NCI-H1694 (cell line): ENCODE results near the gene GPR162.

Experiments used
- DNase-seq: peaks from one replicate; lab custom pipeline; 2025; lab: John Stamatoyannopoulos, UW

The GPR162 gene

DNA sequence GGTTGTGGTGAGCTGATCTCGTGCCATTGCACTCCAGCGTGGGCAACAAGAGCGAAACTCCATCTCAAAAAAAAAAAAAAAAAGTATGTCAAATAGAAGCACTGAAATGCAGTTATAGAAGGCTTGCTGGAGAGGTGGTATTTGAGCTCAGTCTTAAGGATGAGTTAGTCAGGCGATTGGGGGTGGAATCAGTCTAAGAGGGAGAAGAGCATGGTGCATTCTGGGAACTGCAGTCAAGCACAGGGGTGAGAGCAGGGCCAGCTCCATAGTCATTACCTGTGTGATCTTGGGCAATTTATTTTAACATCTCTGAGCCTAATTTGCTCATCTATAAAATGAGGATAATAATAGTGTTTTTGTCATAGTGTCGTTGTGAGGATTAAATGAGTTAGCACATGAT lies 13.3 kb downstream of the GPR162 start:
- no peak for DNase-seq

DNA sequence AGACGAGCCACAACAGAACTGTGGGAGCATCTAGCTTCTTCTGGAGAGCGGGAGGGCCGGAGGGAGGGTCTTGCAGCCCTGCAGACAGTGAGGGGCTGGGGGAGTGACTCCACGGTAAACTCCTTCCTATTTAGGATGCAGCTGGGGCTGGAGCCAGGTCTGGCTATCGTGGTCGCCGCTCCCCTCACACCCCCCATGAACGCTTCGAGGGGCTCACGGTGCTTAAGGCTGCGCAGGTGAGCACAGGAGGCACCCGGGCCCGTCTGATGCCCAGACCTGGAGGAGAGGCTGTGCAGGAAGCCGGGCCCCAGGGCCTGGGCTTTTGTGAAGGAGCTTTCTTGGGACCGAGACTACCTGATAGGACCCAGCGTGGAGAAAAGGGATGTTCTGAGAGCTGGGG lies 15.2 kb downstream of the GPR162 start:
- no peak for DNase-seq

DNA sequence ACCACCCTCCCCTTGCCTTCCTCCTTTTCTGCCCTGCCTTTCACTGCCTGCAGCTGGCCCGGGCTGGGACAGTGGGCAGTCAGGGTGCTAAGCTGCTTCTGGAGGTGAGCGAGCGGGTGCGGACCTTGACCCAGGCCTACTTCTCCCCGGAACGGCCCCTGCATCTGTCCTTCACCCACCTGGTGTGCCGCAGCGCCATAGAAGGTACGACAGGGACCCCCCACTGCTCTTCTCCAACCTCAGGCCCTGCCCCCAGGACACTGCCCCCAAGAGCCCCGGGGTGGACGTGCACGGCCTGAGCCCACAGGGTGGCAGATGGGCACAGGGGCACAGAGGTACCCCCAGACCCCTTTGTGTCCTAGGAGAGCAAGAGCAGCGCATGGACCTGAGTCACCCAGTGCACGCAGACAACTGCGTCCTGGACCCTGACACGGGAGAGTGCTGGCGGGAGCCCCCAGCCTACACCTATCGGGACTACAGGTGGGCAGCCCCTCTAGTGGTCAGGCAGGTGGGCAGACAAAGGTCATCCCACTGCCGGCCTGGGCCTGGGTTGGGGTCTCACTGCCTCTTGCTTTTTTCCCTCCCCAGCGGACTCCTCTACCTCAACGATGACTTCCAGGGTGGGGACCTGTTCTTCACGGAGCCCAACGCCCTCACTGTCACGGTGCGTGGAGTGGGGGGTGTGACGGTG lies 15.9 kb downstream of the GPR162 start:
- no peak for DNase-seq

DNA sequence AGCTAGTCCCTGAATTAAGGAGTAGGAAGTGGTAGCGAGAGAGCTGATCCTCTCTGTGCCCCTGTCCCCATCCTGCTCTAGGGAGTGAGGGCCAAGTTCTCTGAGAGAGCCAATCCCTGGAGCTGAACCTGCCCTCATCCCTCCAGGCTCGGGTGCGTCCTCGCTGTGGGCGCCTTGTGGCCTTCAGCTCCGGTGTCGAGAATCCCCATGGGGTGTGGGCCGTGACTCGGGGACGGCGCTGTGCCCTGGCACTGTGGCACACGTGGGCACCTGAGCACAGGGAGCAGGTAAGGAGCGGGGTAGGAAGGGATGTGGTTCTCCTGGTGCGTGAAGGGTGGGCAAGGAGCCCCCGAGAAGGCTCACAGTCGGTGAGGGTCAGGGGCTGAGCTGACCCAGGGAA lies 17.2 kb downstream of the GPR162 start:
- DNase-seq, result no peak

DNA sequence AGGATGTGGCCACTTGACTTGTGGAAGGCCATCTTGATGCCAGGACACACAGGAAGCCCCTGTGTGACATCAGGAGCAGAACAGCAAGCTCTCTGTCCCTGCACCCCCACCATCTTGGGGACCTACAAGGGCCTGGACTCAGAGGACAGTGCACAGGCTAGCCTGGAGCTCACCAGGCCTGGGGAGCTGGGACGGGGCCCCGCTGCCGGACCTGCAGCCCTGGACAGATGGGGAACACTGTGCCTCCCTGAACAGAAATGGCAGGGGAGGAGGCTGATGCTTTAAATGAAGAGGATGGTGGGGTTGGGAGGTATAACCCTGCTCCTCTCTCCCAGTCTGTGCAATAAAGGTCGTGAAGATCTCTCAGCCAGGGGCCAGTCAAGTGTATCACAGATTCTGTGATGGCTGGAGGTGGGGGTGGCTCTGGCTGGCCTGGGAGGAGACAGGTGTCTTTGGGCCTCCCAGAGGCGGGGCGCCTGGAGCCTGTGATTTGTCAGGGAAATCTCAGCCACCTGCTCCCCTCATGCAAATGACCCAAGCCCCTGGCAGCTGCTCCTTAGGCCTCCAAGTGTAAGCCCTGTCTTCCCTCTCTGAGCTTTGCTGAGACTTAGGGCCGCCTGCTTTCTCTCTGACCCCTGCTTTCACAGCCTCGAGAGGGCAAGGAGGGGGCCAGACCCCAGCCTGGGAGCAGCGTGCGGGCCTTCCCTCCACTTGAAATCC lies 18.0 kb downstream of the GPR162 start:
- DNase-seq, result no peak

DNA sequence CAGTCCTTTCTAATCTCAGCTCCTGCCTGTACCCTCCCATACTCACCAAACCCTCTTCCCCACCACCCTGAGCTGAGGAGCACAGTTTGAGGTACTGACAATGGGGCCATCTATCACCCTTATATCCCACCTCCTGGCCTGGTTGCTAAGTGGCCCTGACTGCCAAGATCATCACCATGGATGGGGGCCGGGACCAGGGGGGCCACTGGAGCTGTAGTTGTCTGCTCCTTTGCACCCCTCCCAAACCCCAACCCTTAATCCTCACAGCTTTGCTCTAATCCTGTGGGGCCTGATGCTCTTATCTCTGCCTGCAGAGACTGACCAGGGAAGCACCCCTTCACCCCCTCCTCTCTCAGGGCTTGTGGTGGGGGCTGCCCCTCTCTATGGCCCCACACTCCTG lies 18.7 kb downstream of the GPR162 start:
- DNase-seq, result no peak

DNA sequence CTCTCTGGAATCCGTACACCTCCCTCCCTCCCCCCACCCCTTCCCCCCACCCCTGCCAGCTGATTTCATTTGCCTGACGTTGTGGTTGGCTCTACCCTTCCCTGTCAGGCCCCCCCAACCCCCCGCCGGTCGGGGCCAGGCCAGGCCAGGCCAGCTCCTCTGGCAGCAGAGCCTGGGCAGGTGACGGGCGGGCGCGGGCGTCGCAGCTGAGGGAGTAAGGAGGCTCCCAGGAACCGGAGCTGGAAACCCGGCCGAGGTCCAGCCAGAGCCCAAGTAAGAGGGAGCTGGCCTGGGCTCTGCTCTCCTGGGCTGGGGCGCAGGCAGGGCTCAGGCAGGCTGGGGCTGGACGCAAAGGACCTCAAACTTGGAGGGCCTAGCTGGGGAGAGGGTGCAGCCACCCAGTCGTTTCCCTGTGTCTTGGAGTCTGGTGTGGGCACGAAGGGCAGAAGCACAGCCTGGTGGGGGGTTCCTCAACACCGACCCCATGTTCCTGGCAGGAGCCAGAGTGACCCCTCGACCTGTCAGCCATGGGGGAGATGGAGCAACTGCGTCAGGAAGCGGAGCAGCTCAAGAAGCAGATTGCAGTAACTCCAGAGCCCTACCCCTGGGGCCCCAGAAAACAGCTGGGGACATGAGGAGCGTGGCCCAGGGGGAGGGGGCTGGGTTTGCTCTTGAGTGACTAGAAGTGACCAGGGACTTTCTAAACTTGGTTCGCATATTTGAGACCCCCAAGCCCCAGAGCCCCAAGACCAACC lies 19.3 kb downstream of the GPR162 start, which contains the start of gene GNB3:
TSS of gene GNB3 (plus strand) at position 165 of the 755 bp plus-strand sequence. CDS start at position 528, 363 bp downstream.
- no peak for DNase-seq

DNA sequence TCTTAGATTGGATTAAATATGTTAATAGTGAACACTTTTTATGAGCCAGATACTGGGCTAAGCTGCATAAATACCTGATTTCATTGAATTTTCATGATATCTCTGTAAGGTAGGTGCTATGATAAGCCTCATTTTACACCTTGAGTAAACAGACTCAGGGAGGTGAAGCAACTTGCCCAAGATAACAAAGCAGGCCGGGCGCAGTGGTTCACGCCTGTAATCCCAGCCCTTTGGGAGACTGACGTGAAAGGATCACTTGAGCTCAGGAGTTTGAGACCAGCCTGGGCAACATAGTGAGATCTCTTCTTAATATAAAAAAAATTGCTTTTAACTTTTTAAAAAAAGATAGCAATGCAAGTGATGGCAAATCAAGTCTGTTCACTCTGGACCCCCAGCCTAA lies 20.5 kb downstream of the GPR162 start:
- no peak for DNase-seq

DNA sequence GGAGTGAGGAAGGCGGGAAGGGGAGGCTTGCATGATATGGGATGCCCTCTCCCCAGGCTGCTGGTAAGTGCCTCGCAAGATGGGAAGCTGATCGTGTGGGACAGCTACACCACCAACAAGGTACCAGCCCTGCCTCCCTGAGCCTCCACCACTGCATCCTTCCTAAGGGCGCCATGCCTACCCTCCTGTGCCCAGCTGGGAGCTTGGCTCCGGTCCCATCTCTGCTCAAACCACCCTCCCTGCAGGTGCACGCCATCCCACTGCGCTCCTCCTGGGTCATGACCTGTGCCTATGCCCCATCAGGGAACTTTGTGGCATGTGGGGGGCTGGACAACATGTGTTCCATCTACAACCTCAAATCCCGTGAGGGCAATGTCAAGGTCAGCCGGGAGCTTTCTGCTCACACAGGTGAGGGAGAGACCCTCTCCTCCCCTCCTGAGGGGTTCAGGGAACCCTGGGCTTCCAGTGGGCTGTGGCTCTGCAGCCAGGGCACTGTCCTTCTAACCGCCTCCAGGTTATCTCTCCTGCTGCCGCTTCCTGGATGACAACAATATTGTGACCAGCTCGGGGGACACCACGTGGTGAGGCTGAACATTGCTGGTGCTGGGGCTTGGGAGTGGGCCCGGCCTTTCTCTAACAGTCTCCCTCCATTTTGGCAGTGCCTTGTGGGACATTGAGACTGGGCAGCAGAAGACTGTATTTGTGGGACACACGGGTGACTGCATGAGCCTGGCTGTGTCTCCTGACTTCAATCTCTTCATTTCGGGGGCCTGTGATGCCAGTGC lies 21.7 kb downstream of the GPR162 start:
- DNase-seq, result no peak

DNA sequence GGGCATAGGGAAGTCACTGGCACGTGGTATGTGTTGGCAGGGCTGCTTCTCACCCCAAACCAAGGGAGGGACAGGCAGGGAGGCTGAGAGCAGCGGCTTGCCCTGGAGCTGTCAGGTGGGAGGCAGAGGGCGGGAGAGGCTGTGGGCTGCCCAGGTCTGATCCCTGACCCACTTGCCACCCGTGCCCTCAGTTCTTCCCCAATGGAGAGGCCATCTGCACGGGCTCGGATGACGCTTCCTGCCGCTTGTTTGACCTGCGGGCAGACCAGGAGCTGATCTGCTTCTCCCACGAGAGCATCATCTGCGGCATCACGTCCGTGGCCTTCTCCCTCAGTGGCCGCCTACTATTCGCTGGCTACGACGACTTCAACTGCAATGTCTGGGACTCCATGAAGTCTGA lies 23.8 kb downstream of the GPR162 start:
- DNase-seq, result no peak

DNA sequence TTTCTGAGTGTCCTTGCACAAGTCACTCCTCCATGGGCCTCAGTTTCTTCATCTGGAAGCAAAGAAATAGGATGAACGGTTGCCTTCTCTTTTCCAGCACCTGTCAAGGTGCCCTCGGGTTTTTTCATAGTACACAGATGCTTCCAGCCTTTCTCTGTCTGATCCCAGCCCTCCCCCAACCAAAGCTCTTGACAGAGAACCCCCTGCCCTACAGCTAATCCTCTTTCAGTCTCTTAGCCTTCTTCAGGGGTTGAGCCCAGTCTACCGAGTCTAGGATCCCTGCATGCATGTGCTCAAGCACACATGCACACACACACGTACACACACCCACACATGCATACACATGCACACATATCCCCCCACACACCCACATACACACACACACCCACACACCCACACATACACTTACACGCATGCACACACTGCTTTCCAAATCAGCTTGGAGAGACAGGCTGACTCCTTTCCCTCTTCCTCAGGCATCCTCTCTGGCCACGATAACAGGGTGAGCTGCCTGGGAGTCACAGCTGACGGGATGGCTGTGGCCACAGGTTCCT lies 24.8 kb downstream of the GPR162 start:
- DNase-seq, result no peak

DNA sequence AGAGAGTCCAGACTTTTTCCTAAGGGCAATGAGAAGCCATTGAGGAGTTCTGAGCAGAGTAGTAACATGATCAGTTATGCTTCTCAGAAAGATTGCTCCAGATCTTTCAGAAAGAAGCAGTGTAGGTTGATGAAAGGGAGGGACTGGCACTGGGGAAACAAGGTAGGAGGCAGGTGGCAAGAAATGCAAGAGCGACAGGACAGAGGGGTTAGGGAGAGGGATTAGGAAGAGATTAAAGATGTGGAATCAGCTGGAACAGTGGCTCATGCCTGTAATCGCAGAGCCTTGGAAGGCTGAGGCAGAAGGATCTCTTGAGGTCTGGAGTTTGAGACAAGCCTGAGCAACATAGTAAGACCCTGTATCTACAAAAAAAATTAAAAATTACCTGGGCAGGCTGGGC lies 26.1 kb downstream of the GPR162 start:
- no peak for DNase-seq

DNA sequence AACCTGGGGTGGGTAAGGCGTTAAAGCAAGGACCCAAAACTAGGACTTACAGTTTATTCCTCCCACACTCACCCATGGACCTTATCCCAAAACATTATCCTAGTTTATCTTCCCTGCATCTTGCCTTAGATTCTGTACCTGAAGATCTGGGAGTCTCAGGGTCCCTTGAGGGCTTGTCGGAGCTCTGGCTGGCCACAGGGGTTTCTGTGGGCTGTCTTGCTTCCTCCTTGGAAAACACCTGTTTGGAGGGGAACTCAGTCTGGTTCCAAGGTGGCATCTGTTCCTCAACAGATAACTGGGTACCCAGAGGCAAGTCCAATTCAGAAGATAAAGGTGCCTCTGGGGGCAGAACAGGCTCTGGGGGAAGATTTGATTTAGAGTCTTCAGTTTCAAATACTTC lies 27.8 kb downstream of the GPR162 start:
- no peak for DNase-seq

DNA sequence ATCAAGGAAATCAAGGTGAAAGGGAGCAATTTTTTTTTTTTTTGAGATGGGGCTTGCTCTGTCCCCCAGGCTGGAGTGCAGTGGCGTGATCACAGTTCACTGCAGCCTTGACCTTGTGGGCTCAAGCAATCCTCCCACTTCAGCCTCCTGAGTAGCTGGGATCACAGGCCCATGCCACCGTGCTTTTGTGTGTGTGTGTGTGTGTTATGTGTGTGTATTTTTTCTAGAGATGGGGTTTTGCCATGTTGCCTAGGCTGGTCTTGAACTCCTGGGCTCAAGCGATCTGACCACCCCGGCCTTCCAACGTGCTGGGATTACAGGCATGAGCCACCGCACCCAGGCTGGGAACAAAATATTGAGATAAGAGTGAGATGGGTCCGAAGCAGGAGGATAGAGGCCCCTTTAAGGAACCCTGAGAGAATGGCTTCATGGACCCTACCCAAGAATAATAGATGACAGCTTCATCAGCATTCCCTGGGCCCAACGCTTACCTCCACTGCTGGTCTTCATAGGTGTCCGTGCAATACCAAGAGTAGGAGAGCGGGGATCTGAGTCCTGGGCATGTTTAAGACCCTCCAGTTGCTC lies 28.4 kb downstream of the GPR162 start:
- no peak for DNase-seq

DNA sequence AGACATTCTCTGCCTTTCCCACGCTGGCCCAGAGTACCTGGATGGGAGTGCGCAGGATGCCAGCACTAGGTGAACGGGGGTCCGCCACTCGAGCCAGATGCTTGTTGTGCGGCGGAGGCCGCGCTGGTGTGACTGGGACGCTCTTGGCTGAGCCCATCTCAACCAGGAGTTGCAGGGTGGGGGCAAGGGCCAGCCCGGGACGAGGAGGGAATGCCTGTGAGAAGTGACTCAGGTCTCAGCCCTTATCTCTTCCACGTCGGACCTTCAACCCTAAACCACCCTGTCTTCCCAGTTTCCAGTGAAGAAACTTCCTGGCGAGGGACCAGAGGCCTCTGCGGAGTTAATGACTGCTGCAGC lies 29.2 kb downstream of the GPR162 start:
- DNase-seq, result no peak

DNA sequence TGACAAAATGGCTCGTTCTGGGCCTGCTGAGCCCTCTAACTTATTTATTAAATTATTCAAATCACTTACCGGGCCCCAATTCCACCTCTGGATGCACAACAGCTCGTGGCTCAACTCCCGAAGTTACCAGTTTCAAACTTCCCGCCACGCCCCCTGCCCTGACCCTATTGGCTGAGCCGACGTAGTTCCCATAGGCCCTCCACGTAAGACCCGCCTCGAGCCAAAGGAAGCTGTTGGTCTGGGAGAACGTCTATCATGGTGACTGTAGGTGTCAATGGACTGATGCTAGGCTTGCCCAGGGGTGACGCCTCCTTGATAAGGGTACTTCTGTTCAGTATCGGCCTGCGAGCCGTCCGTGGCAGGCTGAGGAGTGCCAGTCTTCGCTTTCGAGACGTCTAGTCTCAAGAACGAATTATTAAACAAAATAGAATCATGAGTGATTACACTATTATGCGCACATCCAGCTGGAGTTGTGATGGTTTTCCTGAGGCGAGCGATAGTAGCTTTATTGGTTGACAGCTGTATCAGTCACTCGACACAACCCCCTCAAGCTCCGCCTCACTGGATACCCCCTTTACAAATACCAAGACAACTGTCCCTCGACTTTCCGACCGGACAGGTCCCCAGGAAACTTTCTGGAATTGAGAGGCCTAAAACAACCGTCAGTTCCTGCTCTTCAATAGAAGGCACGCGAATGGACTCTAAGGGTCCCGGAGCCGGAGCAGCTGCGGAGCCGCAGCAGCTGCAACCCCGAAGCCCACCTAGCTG lies 29.7 kb downstream of the GPR162 start, which contains the start of gene CDCA3:
TSS of gene CDCA3 (minus strand) at position 134 of the 768 bp plus-strand sequence. CDS start 334 bp downstream, outside the sequence.
- peak; percentile 99 for DNase-seq

DNA sequence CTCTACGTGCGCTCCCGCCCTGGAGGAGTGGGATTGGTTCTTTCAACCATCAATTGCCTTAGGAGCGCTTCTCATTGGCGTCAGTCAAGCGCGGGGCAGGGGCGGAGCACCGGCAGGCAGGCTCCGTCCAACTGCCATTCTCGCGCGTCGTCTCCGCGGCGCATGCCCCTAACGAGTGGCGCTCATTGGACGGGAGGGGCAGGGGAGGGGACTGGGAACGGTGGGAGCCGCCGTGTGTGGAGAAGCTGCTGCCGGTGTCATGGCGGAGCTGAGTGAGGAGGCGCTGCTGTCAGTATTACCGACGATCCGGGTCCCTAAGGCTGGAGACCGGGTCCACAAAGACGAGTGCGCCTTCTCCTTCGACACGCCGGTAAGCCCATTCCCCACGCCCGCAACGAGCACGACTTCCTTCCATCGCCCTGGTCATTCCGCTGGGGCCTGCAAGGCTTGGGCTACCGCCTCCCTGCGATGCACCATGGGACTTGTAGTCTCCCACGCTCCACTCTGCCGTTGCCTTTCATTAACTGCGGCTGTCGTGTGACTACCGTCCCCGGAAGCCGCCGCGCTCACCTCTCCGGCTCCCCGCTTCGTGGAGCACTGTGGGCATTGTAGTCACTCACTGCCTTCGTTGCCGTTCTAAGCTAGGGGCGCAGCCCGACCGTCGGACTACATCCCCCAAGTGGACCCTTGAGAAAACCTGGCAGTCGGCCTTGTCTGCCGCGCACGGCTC lies 30.5 kb downstream of the GPR162 start, which contains the start of gene USP5:
TSS of gene USP5 (plus strand) at position 230 of the 730 bp plus-strand sequence. CDS start at position 260, 30 bp downstream.
- DNase-seq, result peak; percentile 100

DNA sequence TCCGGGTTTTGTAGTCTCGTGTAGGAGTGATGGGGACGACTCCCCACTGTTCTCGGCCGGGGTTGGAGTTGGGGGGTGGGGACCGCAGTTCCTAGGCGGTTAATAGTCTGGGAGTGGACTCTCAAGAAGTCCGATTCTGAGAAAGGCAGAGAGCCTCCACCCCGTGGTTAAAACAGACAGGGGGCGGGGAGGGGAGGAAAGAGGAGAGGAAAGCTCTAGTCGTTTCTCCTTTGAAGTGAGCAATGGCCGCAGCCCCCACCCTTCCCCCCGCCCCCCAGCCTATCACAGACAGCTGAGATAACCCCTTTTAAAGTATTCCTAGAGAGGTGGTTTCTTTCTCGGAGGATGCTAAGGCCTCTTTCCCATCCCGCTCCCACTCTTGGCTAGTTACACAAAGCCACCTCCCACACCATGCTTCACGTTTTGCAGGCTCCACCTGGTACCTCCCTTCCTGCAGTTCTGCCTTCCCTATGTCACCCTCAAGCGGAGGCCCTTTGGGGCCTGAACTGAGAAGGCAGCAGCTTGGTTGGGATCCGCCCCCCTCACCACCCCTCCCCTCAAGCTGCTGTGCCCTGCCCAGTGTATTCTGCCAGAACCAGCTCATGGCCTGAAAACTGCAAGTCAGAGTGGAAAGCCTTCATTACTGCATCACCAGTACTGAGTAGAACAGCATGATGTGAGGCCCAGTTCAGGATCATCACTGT lies 31.2 kb downstream of the GPR162 start:
- DNase-seq, result peak; percentile 90

DNA sequence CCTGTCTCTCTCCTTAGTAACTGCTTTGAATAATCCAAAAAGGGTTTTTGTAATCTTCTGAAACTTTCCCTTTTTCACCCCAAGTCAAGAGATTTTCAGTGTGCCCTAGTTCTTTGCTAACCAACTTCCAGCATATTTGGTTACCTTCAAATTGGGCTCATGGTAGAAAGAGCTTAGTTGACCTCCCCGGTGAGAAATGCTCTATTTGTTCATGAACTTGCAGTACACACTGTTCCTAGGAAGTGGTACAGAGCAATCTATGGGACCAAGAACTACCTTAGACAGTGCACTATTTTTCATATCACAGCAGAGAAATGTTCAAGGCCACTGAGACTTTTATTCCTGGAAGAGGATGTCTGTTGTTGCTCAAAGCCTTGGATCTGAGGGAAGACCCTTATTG lies 32.0 kb downstream of the GPR162 start:
- no peak for DNase-seq
